GM12878 (cell line): ENCODE data around the gene IKBIP. TPM values are rescaled to one million over a fixed set of nuclear protein-coding genes. Genes with fewer than 3 reads are reported as not detected.

Experiments used
- ASH2L ChIP-seq: fragments of 300-600, 200-600 bp; sonication (generic); IDR thresholded peaks from 2 replicates; pipeline ENCODE4 v1.6.1; 2017; ENCODE audit warnings: low read depth, mild to moderate bottlenecking, borderline replicate concordance
- IRF5 ChIP-seq: fragments of 450-650 bp; IDR thresholded peaks from 2 replicates; pipeline ENCODE4 v1.6.1; 2017; ENCODE audit warnings: borderline replicate concordance
- LARP7 ChIP-seq: fragments of 450-650 bp; IDR thresholded peaks from 2 replicates; pipeline ENCODE4 v1.6.1; 2017; ENCODE audit warnings: mild to moderate bottlenecking
- RAD21 ChIP-seq: IDR thresholded peaks from 2 replicates; pipeline ENCODE4 v1.6.1; 2011; ENCODE audit warnings: mild to moderate bottlenecking, low read depth, low read length, moderate library complexity; ENCODE audit not compliant: insufficient read depth
- SREBF2 ChIP-seq: IDR thresholded peaks from 2 replicates; pipeline ENCODE4 v1.6.1; 2012; ENCODE audit warnings: mild to moderate bottlenecking, low read length
- ZBTB40 ChIP-seq: fragments of 450-650 bp; IDR thresholded peaks from 2 replicates; pipeline ENCODE4 v1.6.1; 2016; ENCODE audit warnings: mild to moderate bottlenecking, moderate library complexity, borderline replicate concordance
- polyA plus RNA-seq, 11 experiments: library from polyadenylated mRNA; depleted of rRNA in 4 of 11; unstranded in 6 of 11; stranded (reverse) in 5 of 11; fragments of >200 nt; fragmentation: Nextera tagmentation in 4 of 11; fragmentation: Illumina TruSeq in 1 of 11; extraction: Ambion mirVana in 4 of 11; extraction: Trizol in 1 of 11; gene quantifications; 1 replicate in 1 of 11; 2 replicates in 10 of 11; pipeline versions ENCODE4 v1.2.1 to v1.2.3, GENCODE V29; 2011 to 2016; ENCODE audit warnings: inconsistent platforms in 2 of 11, missing spikeins in 2 of 11, low read depth in 1 of 11
- total RNA-seq, 4 experiments: library from RNA; depleted of rRNA in 3 of 4; stranded (reverse); fragments of >200 nt in 3 of 4; fragmentation: Illumina TruSeq in 1 of 4; extraction: Trizol in 1 of 4; gene quantifications; 2 replicates each; pipeline versions ENCODE4 v1.2.1 to v1.2.3, GENCODE V29; 2013 to 2021

The IKBIP gene
- total and polyA plus RNA-seq, 10 of the 15 experiments (the other 5 are each of a cell fraction or from before 2014, with no cell fraction given) = 5.4 to 34.5 (median 18.4) TPM

GRCh38 chr12:98594050-98594835 lies 50.3 kb downstream of the IKBIP start (continued):
- TF ChIP-seq SREBF2 (no peak), RAD21 (no peak), ASH2L (0 out of 2 replicates have a peak, but pooled peaks have one; percentile 24), IRF5 (no peak), LARP7 (peak; percentile 17; the same call in 1 of the 2 replicates), ZBTB40 (no peak)
